Kidney (tissue), 14 donors: ENCODE measurements around the gene ZFP57. TPM values are rescaled to one million over a fixed set of nuclear protein-coding genes. Genes with fewer than 3 reads are reported as not detected.
"Not testable (repeated sequence)": the region's sequence is repeated elsewhere in the genome, so short reads cannot be mapped to it uniquely, and the experiment has no call there.

Source experiments
- DNase-seq, 5 donors: peaks; one replicate each; pipeline ENCODE4 v3.0.0-alpha.2; 2013 to 2020
- FAIRE-seq: peaks from 2 replicates; lab custom pipeline; 2012; peaks lifted over from hg19 to GRCh38; lab: Jason Lieb, UNC
- H3K27ac ChIP-seq, 2 donors: one replicate each; pipeline ENCODE4 v1.7.0; 2013; ENCODE audit warnings: low read depth in 2 of 2, low read length in 2 of 2, inconsistent platforms in 1 of 2
- H3K27me3 ChIP-seq: one replicate; pipeline ENCODE4 v1.7.1; 2013; ENCODE audit warnings: low read length, inconsistent platforms; ENCODE audit not compliant: control insufficient read depth, insufficient read depth
- H3K36me3 ChIP-seq, 3 donors: one replicate each; pipeline versions ENCODE4 v1.7.0 to v1.7.1; 2013; ENCODE audit warnings: low read length in 3 of 3, control low read depth in 1 of 3, inconsistent platforms in 1 of 3; ENCODE audit not compliant: insufficient read depth in 3 of 3, control insufficient read depth in 2 of 3
- H3K4me1 ChIP-seq, 3 donors: one replicate each; pipeline versions ENCODE4 v1.7.0 to v1.7.1; 2013; ENCODE audit warnings: low read length in 3 of 3, inconsistent platforms in 1 of 3, low read depth in 1 of 3; ENCODE audit not compliant: control insufficient read depth in 2 of 3, insufficient read depth in 2 of 3
- H3K4me3 ChIP-seq, 3 donors: one replicate each; pipeline versions ENCODE4 v1.7.0 to v1.8.1; 2013; ENCODE audit warnings: low read length in 3 of 3, control low read depth in 1 of 3, inconsistent platforms in 1 of 3
- H3K9ac ChIP-seq, 3 donors: one replicate each; pipeline versions ENCODE4 v1.7.0 to v1.7.1; 2013; ENCODE audit warnings: low read length in 3 of 3, control low read depth in 1 of 3, inconsistent platforms in 1 of 3
- H3K9me3 ChIP-seq, 3 donors: one replicate each; pipeline versions ENCODE4 v1.7.0 to v1.7.1; 2013; ENCODE audit warnings: low read length in 3 of 3, control low read depth in 1 of 3, inconsistent platforms in 1 of 3; ENCODE audit not compliant: control insufficient read depth in 2 of 3, insufficient read depth in 1 of 3
- CTCF ChIP-seq: IDR thresholded peaks from 3 replicates; pipeline ENCODE4 v1.5.1; 2012; ENCODE audit warnings: mild to moderate bottlenecking, moderate library complexity, borderline replicate concordance; ENCODE audit not compliant: insufficient read depth; ENCODE audit errors: extremely low read depth
- intact Hi-C: fragments of 100-400 bp; cut with DNase I; formaldehyde crosslinking; loops from one replicate; pipeline ENCODE4 v1.11.1; 2022
- polyA plus RNA-seq: library from polyadenylated mRNA; stranded (reverse); fragments of 350-450 nt; fragmentation: Illumina TruSeq; extraction: RNeasy Lipid Tissue Mini Kit (QIAGEN cat#74804); gene quantifications from one replicate; pipeline ENCODE4 v1.2.3, GENCODE V29; 2014; ENCODE audit warnings: low read depth, low replicate concordance; ENCODE audit not compliant: insufficient read depth
- total RNA-seq: library from RNA; stranded (reverse); fragmentation: NEBNext Ultra II Directional; extraction: Animal tissue kit (Norgen Biotek cat#: 25700); gene quantifications from one replicate; pipeline ENCODE4 v1.2.1, GENCODE V29; 2021
- donor health status: control.
- donor health status: control.
- donor health status: control.
- donor health status: control.
- donor health status: control.
- donor health status: DM: yes; HTN: yes; CAD: no.
- donor health status: Normal renal cell carcinoma (clear cell type).

The ZFP57 gene
- total and polyA plus RNA-seq, 2 donors from 2014 or later: 1.1 TPM; not detected in 1

- no peak for TF ChIP-seq CTCF
- intact Hi-C loops: no loop called here
- no peaks in the 10 kb centered on the region for H3K36me3 ChIP-seq
- DNase-seq (no peak), FAIRE-seq (no peak)
- no peaks in the 10 kb centered on the region for H3K9me3 ChIP-seq
- no peak overlapping the region for H3K9ac ChIP-seq
- no peak overlapping the region for H3K4me3 ChIP-seq
- no peaks in the 10 kb centered on the region for H3K4me1 ChIP-seq
- H3K27me3 ChIP-seq: no peaks in the 10 kb centered on the region
- no peak overlapping the region for H3K27ac ChIP-seq
These were observed 17.5 kb downstream of the ZFP57 start for GRCh38 chr6:29663300-29664042.

DNA sequence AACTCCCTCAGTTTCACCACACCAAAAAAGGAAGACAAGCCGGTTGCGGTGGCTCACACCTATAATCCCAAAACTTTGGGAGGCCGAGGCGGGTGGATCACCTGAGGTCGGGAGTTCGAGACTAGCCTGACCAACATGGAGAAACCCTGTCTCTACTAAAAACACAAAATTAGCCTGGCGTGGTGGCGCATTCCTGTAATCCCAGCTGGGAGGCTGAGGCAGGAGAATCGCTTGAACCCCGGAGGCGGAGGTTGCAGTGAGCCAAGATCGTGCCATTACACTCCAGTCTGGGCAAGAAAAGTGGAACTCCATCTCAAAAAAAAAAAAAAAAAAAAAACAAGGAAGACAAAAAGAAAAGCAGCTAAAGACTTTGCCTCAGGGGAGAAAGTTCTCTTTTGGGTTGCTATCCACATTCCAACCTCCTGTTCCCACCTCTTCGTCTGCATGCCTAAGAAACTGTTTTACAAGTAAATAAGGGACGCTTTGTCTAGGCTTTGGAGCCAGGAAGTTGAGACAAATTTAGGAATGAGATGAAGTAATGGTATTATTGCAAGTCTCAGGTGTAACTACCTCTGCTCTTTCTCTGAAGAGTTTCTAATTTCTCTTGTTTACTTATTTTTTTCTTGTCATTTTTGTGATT lies 19.3 kb downstream of the ZFP57 start:
- H3K27ac ChIP-seq, FAIRE-seq, H3K4me3 ChIP-seq, H3K9ac ChIP-seq, H3K27me3 ChIP-seq, H3K9me3 ChIP-seq, H3K36me3 ChIP-seq, H3K4me1 ChIP-seq, intact Hi-C loops: not testable (repeated sequence)
- DNase-seq: peak in 2 of 5 donors; percentile 19 to 22

GRCh38 chr6:29661071-29661470 lies 19.9 kb downstream of the ZFP57 start:
- no peak overlapping the region for H3K9ac ChIP-seq
- no peaks in the 10 kb centered on the region for H3K9me3 ChIP-seq
- DNase-seq: no peak
- H3K27ac ChIP-seq: no peak overlapping the region
- intact Hi-C loops: no loop called here
- H3K4me1 ChIP-seq: no peaks in the 10 kb centered on the region
- no peaks in the 10 kb centered on the region for H3K36me3 ChIP-seq
- no peak for FAIRE-seq
- H3K4me3 ChIP-seq: no peak overlapping the region
- no peak for TF ChIP-seq CTCF
- no peaks in the 10 kb centered on the region for H3K27me3 ChIP-seq

- Histone ChIP-seq H3K36me3 (no peaks in the 10 kb centered on the region), H3K27me3 (no peaks in the 10 kb centered on the region), H3K9ac (no peak within 1 kb of the TSS), H3K4me3 (no peak within 1 kb of the TSS), H3K27ac (no peak within 1 kb of the TSS), H3K9me3 (no peaks in the 10 kb centered on the region), H3K4me1 (no peaks in the 10 kb centered on the region)
- no peak for DNase-seq
- no peak for FAIRE-seq
- intact Hi-C loops: no loop called here
- no peak for TF ChIP-seq CTCF
These were observed 24.2 kb downstream of the ZFP57 start, which contains the start of gene MOG for GRCh38 chr6:29656798-29657197. MOG (plus strand) TSS chr6:29657092; CDS start chr6:29657210, 118 bp downstream.
